ENCODE measurements around the gene ARID1B. TPM values are rescaled to one million over a fixed set of nuclear protein-coding genes. Genes with fewer than 3 reads are reported as not detected.

ARID1B gene
- total RNA-seq, 4 donors from 2014 or later: 25.2 to 103 (median 59.5) TPM

DNA sequence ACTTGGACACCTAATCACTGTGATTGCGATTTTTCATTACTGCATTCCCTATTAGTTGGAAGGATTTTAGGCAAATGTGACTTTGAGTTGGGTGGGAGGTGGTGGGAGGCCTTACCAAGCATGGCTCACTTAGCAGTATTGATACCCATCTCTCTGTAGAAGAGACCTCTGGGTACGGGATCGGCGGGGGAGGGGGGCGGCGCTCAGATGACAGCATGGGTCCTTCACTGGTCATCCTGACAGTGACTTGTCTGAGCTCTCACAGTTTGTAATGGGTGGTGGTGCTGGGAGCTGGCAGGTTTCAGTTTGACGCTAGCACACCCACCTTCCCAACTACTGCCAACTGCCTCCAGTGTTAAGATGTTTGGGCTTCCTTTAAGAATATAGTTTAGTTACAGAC, 231.4 kb downstream of the ARID1B start:
- DNase-seq: no peak
- 95 to 97% methylated on average over 6 to 7 of the region's 7 CpGs for WGBS, 2 donors
- Histone ChIP-seq H3K36me3 (no peaks in the 10 kb centered on the region), H3K27me3 (no peaks in the 10 kb centered on the region), H3K9me3 (no peaks in the 10 kb centered on the region), H3K4me3 (no peak overlapping the region), H3K4me1 (no peaks in the 10 kb centered on the region), H3K27ac (no peak overlapping the region)
- TF ChIP-seq POLR2A (IDR thresholded peaks at IDR 0.05): no peak
- TF ChIP-seq, protein P1, sequence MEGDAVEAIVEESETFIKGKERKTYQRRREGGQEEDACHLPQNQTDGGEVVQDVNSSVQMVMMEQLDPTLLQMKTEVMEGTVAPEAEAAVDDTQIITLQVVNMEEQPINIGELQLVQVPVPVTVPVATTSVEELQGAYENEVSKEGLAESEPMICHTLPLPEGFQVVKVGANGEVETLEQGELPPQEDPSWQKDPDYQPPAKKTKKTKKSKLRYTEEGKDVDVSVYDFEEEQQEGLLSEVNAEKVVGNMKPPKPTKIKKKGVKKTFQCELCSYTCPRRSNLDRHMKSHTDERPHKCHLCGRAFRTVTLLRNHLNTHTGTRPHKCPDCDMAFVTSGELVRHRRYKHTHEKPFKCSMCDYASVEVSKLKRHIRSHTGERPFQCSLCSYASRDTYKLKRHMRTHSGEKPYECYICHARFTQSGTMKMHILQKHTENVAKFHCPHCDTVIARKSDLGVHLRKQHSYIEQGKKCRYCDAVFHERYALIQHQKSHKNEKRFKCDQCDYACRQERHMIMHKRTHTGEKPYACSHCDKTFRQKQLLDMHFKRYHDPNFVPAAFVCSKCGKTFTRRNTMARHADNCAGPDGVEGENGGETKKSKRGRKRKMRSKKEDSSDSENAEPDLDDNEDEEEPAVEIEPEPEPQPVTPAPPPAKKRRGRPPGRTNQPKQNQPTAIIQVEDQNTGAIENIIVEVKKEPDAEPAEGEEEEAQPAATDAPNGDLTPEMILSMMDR (IDR thresholded peaks at IDR 0.05): no peak
- intact Hi-C loops (cut with DNase I): no loop called here

DNA sequence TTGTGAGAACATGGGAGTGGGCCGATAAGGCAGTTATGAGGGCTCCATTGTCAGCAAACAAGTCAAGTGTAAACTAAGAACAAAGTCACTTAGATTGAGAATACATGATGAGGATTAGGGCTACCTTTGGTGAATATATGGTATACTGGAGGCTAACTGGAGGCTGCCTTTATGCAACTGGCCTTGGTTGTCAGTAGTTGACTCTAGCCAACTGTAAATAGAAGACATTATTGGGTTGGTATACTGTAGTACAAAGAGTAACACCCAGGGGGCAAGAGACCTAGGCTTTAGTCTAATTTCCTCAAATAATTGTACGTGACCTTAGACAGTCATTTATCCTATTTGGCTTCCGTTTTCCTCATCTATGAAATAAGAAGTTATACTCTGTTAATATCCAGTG, 235.2 kb downstream of the ARID1B start:
- H3K9me3 ChIP-seq: no peaks in the 10 kb centered on the region

DNA sequence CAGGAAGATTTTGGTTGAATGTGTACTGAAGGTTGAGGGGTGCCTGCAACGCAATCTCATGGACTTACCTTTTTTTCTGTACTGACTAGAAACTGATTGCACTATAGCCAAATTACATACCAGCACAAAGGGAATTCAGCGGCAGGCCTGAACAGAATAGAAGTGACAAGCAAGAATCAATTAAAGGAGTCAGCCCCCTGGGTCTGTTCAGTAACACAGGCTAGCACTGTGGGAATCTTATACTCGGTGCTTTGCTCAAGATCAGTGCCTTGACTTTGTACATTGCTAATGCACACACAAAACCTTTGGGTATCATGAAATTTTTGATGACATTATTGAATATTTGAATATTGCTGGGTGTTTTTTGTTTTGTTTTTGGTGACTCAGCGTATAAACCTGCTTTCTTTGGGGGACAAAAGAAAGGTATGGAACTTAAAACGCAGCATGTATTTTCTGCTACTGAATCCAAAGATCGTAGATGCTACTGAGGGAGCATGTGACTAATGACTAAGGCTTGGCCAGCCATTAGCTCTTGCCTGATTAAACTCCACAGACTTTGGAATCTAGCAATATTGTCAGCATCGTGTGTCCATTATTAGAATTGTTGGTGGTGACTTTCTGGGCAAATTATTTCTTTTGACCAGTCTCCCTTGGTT, 236.6 kb downstream of the ARID1B start:
- 52 to 65% methylated on average over 7 of the region's 7 CpGs for WGBS, 2 donors
- intact Hi-C loops (cut with DNase I): no loop called here
- Histone ChIP-seq H3K4me3 (no peak overlapping the region), H3K27ac (no peak overlapping the region), H3K36me3 (no peaks in the 10 kb centered on the region), H3K9me3 (no peaks in the 10 kb centered on the region), H3K4me1 (peaks cover 0 to 7% (median 0%) of the 10 kb centered on the region in 3 donors), H3K27me3 (no peaks in the 10 kb centered on the region)
- DNase-seq: no peak
- TF ChIP-seq, protein P1 (IDR thresholded peaks at IDR 0.05): no peak
- TF ChIP-seq POLR2A (IDR thresholded peaks at IDR 0.05): no peak

More for the DNA sequence above, 235.2 kb downstream of the ARID1B start:
- Histone ChIP-seq H3K4me1 (no peaks in the 10 kb centered on the region), H3K27ac (no peak overlapping the region), H3K4me3 (no peak overlapping the region), H3K27me3 (no peaks in the 10 kb centered on the region), H3K36me3 (no peaks in the 10 kb centered on the region)
- TF ChIP-seq, protein P1 (IDR thresholded peaks at IDR 0.05): no peak
- intact Hi-C loops (cut with DNase I): no loop called here
- 75 to 94% methylated on average over 3 of the region's 3 CpGs for WGBS, 2 donors
- no peak for DNase-seq

DNA sequence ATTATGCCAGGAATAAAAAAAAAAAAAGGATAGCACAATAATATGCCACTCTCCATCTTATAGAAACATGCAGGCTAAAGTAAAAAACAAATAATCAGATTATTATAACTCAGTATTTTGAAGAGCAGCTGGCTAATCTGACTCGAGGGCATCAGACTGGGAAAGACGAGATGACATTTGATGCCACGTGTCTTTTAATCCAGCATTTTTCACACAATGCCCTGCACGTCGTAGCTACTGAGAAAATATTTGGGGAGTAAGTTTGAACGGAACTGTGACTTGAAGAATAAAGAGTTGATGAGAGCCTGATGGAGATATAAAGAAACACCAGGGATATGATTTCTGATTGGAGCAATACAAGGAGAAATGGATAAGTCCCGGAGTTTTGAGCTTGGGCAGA, 237.7 kb downstream of the ARID1B start:
- no peak overlapping the region for H3K27ac ChIP-seq
- no peak overlapping the region for H3K4me3 ChIP-seq
- TF ChIP-seq, protein P1 (IDR thresholded peaks at IDR 0.05): no peak
- no peak for TF ChIP-seq POLR2A (IDR thresholded peaks at IDR 0.05)
- WGBS, 2 donors: 53 to 61% methylated on average over 7 of the region's 7 CpGs
- H3K27me3 ChIP-seq: no peaks in the 10 kb centered on the region
- intact Hi-C loops (cut with DNase I): no loop called here
- no peaks in the 10 kb centered on the region for H3K36me3 ChIP-seq
- DNase-seq: no peak
- H3K9me3 ChIP-seq: no peaks in the 10 kb centered on the region
- peaks cover 0 to 17% (median 2%) of the 10 kb centered on the region in 3 donors for H3K4me1 ChIP-seq

DNA sequence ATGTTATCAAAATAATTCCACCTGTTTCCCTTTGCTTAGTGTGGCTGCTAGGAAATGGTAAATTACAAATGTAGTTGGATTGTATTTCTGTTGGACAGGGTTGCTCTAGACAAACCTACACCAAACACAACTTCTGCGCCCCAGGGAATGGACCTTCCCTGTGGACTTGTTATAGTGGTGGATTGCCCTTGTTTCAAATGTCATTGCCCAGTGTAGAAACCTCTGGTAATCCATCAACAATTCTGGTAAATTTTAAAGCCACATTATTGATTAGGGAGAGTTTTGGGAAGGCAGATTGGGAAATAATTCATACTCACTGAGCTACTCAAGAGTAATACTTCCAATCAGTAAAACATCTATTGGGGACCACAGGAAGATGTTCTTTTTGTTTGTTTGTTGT, 239.8 kb downstream of the ARID1B start:
- Histone ChIP-seq H3K4me3 (no peak overlapping the region), H3K27ac (no peak overlapping the region), H3K36me3 (no peaks in the 10 kb centered on the region), H3K4me1 (peaks cover 0 to 26% (median 5%) of the 10 kb centered on the region in 3 donors), H3K27me3 (no peaks in the 10 kb centered on the region), H3K9me3 (no peaks in the 10 kb centered on the region)
- WGBS, 2 donors: 100% methylated on average over 1 of the region's 1 CpG
- DNase-seq: no peak
- TF ChIP-seq POLR2A (IDR thresholded peaks at IDR 0.05): no peak
- TF ChIP-seq, protein P1 (IDR thresholded peaks at IDR 0.05): no peak
- intact Hi-C loops (cut with DNase I): no loop called here
